DND-41 (cell line): ENCODE data around the gene PNCK.

ENCODE experiments used
- EZH2 ChIP-seq: IDR thresholded peaks from 3 replicates; pipeline ENCODE4 v1.6.1; 2012; ENCODE audit warnings: borderline replicate concordance, low read depth, mild to moderate bottlenecking, moderate library complexity, low read length, inconsistent platforms; ENCODE audit not compliant: severe bottlenecking
- TF ChIP-seq, protein P1 (sequence below): IDR thresholded peaks from 2 replicates; pipeline ENCODE4 v1.5.1; 2012; ENCODE audit warnings: borderline replicate concordance, low read length, moderate library complexity, mild to moderate bottlenecking; ENCODE audit not compliant: poor library complexity, severe bottlenecking; ENCODE audit errors: extremely low read depth

- TF ChIP-seq, protein P1, sequence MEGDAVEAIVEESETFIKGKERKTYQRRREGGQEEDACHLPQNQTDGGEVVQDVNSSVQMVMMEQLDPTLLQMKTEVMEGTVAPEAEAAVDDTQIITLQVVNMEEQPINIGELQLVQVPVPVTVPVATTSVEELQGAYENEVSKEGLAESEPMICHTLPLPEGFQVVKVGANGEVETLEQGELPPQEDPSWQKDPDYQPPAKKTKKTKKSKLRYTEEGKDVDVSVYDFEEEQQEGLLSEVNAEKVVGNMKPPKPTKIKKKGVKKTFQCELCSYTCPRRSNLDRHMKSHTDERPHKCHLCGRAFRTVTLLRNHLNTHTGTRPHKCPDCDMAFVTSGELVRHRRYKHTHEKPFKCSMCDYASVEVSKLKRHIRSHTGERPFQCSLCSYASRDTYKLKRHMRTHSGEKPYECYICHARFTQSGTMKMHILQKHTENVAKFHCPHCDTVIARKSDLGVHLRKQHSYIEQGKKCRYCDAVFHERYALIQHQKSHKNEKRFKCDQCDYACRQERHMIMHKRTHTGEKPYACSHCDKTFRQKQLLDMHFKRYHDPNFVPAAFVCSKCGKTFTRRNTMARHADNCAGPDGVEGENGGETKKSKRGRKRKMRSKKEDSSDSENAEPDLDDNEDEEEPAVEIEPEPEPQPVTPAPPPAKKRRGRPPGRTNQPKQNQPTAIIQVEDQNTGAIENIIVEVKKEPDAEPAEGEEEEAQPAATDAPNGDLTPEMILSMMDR: no peak
- TF ChIP-seq EZH2: no peak
Observed at GRCh38 chrX:153674219-153674851, 722 bp upstream of the PNCK start.
